Neural cell (in vitro differentiated cells): ENCODE results near the gene METTL16. TPM values are rescaled to one million over a fixed set of nuclear protein-coding genes. Genes with fewer than 3 reads are reported as not detected.

Source experiments
- H2AFZ ChIP-seq: fragments of 200-600, 300-800 bp; sonication (generic), shearing (Covaris generic); 2 replicates; pipeline ENCODE4 v1.6.0; 2014; ENCODE audit warnings: low read depth, mild to moderate bottlenecking, antibody characterized with exemption, low read length, moderate library complexity
- H3F3A ChIP-seq: fragments of 200-600 bp; shearing (Covaris generic); 2 replicates; pipeline ENCODE4 v1.6.1; 2016; ENCODE audit warnings: mild to moderate bottlenecking, moderate library complexity, mixed read lengths, antibody characterized with exemption, low read length; ENCODE audit not compliant: insufficient read depth, poor library complexity, severe bottlenecking
- H3K27ac ChIP-seq: fragments of 200-600, 300-800 bp; sonication (generic), shearing (Covaris generic); 2 replicates; pipeline ENCODE4 v1.5.1; 2014; ENCODE audit warnings: mild to moderate bottlenecking, low read length, moderate library complexity
- H3K27me3 ChIP-seq: fragments of 300-800, 200-600 bp; sonication (generic), shearing (Covaris generic); 2 replicates; pipeline ENCODE4 v1.6.0; 2014; ENCODE audit warnings: mild to moderate bottlenecking, low read depth, low read length, moderate library complexity; ENCODE audit not compliant: insufficient read depth
- H3K36me3 ChIP-seq: fragments of 300-800, 200-600 bp; sonication (generic), shearing (Covaris generic); 2 replicates; pipeline ENCODE4 v1.5.1; 2014; ENCODE audit warnings: mild to moderate bottlenecking, antibody characterized with exemption, low read length, moderate library complexity; ENCODE audit not compliant: insufficient read depth
- H3K4me2 ChIP-seq: fragments of 300-800, 200-600 bp; sonication (generic), shearing (Covaris generic); 2 replicates; pipeline ENCODE4 v1.6.0; 2014; ENCODE audit warnings: mild to moderate bottlenecking, low read length
- H3K4me3 ChIP-seq: fragments of 300-800, 200-600 bp; sonication (generic), shearing (Covaris generic); 2 replicates; pipeline ENCODE4 v1.5.1; 2014; ENCODE audit warnings: mild to moderate bottlenecking, low read length, moderate library complexity
- H3K79me2 ChIP-seq: fragments of 200-600 bp; shearing (Covaris generic); replicated peaks from 2 replicates; pipeline ENCODE4 v1.6.0; 2014; ENCODE audit warnings: mild to moderate bottlenecking, low read length, moderate library complexity; ENCODE audit not compliant: insufficient read depth
- H3K9ac ChIP-seq: fragments of 300-800, 200-600 bp; sonication (generic), shearing (Covaris generic); 2 replicates; pipeline ENCODE4 v1.6.1; 2016; ENCODE audit warnings: mild to moderate bottlenecking, low read length, mixed read lengths
- H3K9me2 ChIP-seq: fragments of 200-600 bp; shearing (Covaris generic); 2 replicates; pipeline ENCODE4 v1.6.1; 2016; ENCODE audit warnings: mild to moderate bottlenecking, low read length, mixed read lengths; ENCODE audit not compliant: insufficient read depth
- H3K9me3 ChIP-seq: fragments of 200-600, 300-800 bp; sonication (generic), shearing (Covaris generic); 2 replicates; pipeline ENCODE4 v1.6.1; 2016; ENCODE audit warnings: mild to moderate bottlenecking, mixed run types, low read length, moderate library complexity, mixed read lengths
- H4K20me1 ChIP-seq: fragments of 200-600 bp; shearing (Covaris generic); 2 replicates; pipeline ENCODE4 v1.6.1; 2016; ENCODE audit warnings: mild to moderate bottlenecking, mixed run types; ENCODE audit not compliant: insufficient read depth
- CTCF ChIP-seq: fragments of 450-650 bp; IDR thresholded peaks from 2 replicates; pipeline ENCODE4 v1.5.1; 2014; ENCODE audit warnings: antibody characterized with exemption, mild to moderate bottlenecking, moderate library complexity; ENCODE audit not compliant: poor library complexity, severe bottlenecking
- EP300 ChIP-seq: fragments of 450-650 bp; conservative IDR thresholded peaks from 2 replicates; pipeline ENCODE4 v1.6.1; 2014; ENCODE audit warnings: antibody characterized with exemption, mild to moderate bottlenecking, moderate library complexity; ENCODE audit not compliant: poor library complexity, severe bottlenecking
- EZH2 ChIP-seq: fragments of 200-600, 300-800 bp; shearing (Covaris generic), sonication (generic); IDR thresholded peaks from 2 replicates; pipeline ENCODE4 v1.6.1; 2014; ENCODE audit warnings: antibody characterized with exemption, low read length, borderline replicate concordance, mild to moderate bottlenecking; ENCODE audit not compliant: insufficient read depth, poor library complexity, severe bottlenecking
- MXI1 ChIP-seq: fragments of 450-650 bp; conservative IDR thresholded peaks from 2 replicates; pipeline ENCODE4 v1.6.1; 2014; ENCODE audit warnings: antibody characterized with exemption, mild to moderate bottlenecking; ENCODE audit not compliant: poor library complexity, severe bottlenecking
- POLR2AphosphoS5 ChIP-seq: IDR thresholded peaks from 2 replicates; pipeline ENCODE4 v1.6.1; 2012
- RAD21 ChIP-seq: fragments of 450-650 bp; conservative IDR thresholded peaks from 2 replicates; pipeline ENCODE4 v1.6.1; 2014; ENCODE audit warnings: antibody characterized with exemption, mild to moderate bottlenecking, moderate library complexity
- REST ChIP-seq: IDR thresholded peaks from 2 replicates; pipeline ENCODE4 v1.6.1; 2012; ENCODE audit warnings: borderline replicate concordance
- SMC3 ChIP-seq: fragments of 450-650 bp; conservative IDR thresholded peaks from 2 replicates; pipeline ENCODE4 v1.6.1; 2014; ENCODE audit warnings: antibody characterized with exemption, mild to moderate bottlenecking, moderate library complexity; ENCODE audit not compliant: poor library complexity
- TAF1 ChIP-seq: IDR thresholded peaks from 2 replicates; pipeline ENCODE4 v1.6.1; 2012; ENCODE audit warnings: low read depth
- polyA plus RNA-seq: library from polyadenylated mRNA; depleted of rRNA; stranded (reverse); fragments of >200 nt; gene quantifications from 2 replicates; pipeline ENCODE4 v1.2.3, GENCODE V29; 2014

Gene METTL16
- polyA plus RNA-seq, 1 donor from 2014 or later: 20.3 TPM

GRCh38 chr17:2379489-2380225, 132.0 kb downstream of the METTL16 start:
- Histone ChIP-seq H3K9me3 (no peaks in the 10 kb centered on the region), H3K36me3 (no peaks in the 10 kb centered on the region), H3K27ac (no peak overlapping the region), H3K4me3 (no peak overlapping the region), H3K27me3 (no peaks in the 10 kb centered on the region), H3K79me2 (no peaks in the 10 kb centered on the region), H3K9ac (no peak overlapping the region), H4K20me1 (peaks cover 4% of the 10 kb centered on the region), H3F3A (no peaks in the 10 kb centered on the region), H2AFZ (no peak overlapping the region), H3K4me2 (no peak overlapping the region), H3K9me2 (no peaks in the 10 kb centered on the region)
- TF ChIP-seq REST: no peak
- no peak for TF ChIP-seq CTCF

GRCh38 chr17:2378905-2379304, 132.8 kb downstream of the METTL16 start:
- Histone ChIP-seq H3K27me3 (no peaks in the 10 kb centered on the region), H3K9me2 (no peaks in the 10 kb centered on the region), H3K9me3 (no peaks in the 10 kb centered on the region), H2AFZ (no peak overlapping the region), H3K4me3 (no peak overlapping the region), H3K27ac (no peak overlapping the region), H3K36me3 (no peaks in the 10 kb centered on the region), H4K20me1 (peaks cover 4% of the 10 kb centered on the region), H3K9ac (no peak overlapping the region), H3K4me2 (no peak overlapping the region), H3K79me2 (no peaks in the 10 kb centered on the region), H3F3A (no peaks in the 10 kb centered on the region)
- no peak for TF ChIP-seq TAF1
- no peak for TF ChIP-seq REST
- no peak for TF ChIP-seq MXI1
- TF ChIP-seq EZH2: no peak
- no peak for TF ChIP-seq CTCF
- TF ChIP-seq EP300: no peak
- no peak for TF ChIP-seq SMC3
- peak; percentile 6 for TF ChIP-seq POLR2AphosphoS5
- TF ChIP-seq RAD21: no peak
